Tibial nerve (tissue), 4 donors: Measurements from ENCODE around the gene MRPL4. TPM values are rescaled to one million over a fixed set of nuclear protein-coding genes. Genes with fewer than 3 reads are reported as not detected.

Source experiments
- DNase-seq, 2 donors: peaks; one replicate each; pipeline ENCODE4 v3.0.0-alpha.2; 2019; ENCODE audit warnings: low spot score in 2 of 2
- H3K27ac ChIP-seq, 4 donors: fragments of 200-600 bp; sonication (generic) in 3 of 4; one replicate each; pipeline ENCODE4 v1.5.1; 2017 to 2019; ENCODE audit warnings: mild to moderate bottlenecking in 1 of 4
- H3K27me3 ChIP-seq, 2 donors: fragments of 200-600 bp; sonication (generic) in 1 of 2; one replicate each; pipeline versions ENCODE4 v1.5.1 to v1.6.0; 2017 to 2019
- H3K36me3 ChIP-seq, 3 donors: fragments of 200-600 bp; sonication (generic); one replicate each; pipeline ENCODE4 v1.5.1; 2018 to 2019
- H3K4me1 ChIP-seq, 4 donors: fragments of 200-600 bp; sonication (generic) in 3 of 4; one replicate each; pipeline ENCODE4 v1.5.1; 2017 to 2019
- H3K4me3 ChIP-seq, 4 donors: fragments of 200-600 bp; sonication (generic) in 3 of 4; one replicate each; pipeline ENCODE4 v1.5.1; 2017 to 2019; ENCODE audit warnings: mild to moderate bottlenecking in 1 of 4, moderate library complexity in 1 of 4
- H3K9me3 ChIP-seq, 4 donors: fragments of 200-600 bp; sonication (generic) in 3 of 4; one replicate each; pipeline ENCODE4 v1.5.1; 2017 to 2019
- EP300 ChIP-seq, 2 donors: sonication (generic); formaldehyde crosslinking; IDR thresholded peaks; one replicate each; pipeline ENCODE4 v1.6.1; 2017; ENCODE audit warnings: antibody characterized with exemption in 2 of 2, mild to moderate bottlenecking in 1 of 2
- POLR2A ChIP-seq, 2 donors: fragments of 450-650 bp; IDR thresholded peaks; one replicate each; pipeline ENCODE4 v1.6.1; 2017; ENCODE audit warnings: antibody characterized with exemption in 2 of 2, mild to moderate bottlenecking in 2 of 2, moderate library complexity in 2 of 2
- WGBS, 2 donors: methylation state at CpG; one replicate each; pipeline ENCODE4 v1.1.5; 2018; 5-methylcytosine and 5-hydroxymethylcytosine counted together
- total RNA-seq, 4 donors: library from RNA; depleted of rRNA; stranded (reverse); fragments of >200 nt; gene quantifications; one replicate each; pipeline ENCODE4 v1.1.0, GENCODE V29; 2016
- TF ChIP-seq, protein P1 (sequence below), 5 experiments: fragments of 200-600 bp in 3 of 5; fragments of 450-650 bp in 2 of 5; sonication (generic) in 3 of 5; IDR thresholded peaks; one replicate each; pipeline ENCODE4 v1.5.1; 2016 to 2019; ENCODE audit warnings: antibody characterized with exemption in 5 of 5, mild to moderate bottlenecking in 3 of 5, moderate library complexity in 2 of 5

MRPL4 gene
- total RNA-seq, 4 donors from 2014 or later, result 37.9 to 83.1 (median 47.8) TPM

DNA sequence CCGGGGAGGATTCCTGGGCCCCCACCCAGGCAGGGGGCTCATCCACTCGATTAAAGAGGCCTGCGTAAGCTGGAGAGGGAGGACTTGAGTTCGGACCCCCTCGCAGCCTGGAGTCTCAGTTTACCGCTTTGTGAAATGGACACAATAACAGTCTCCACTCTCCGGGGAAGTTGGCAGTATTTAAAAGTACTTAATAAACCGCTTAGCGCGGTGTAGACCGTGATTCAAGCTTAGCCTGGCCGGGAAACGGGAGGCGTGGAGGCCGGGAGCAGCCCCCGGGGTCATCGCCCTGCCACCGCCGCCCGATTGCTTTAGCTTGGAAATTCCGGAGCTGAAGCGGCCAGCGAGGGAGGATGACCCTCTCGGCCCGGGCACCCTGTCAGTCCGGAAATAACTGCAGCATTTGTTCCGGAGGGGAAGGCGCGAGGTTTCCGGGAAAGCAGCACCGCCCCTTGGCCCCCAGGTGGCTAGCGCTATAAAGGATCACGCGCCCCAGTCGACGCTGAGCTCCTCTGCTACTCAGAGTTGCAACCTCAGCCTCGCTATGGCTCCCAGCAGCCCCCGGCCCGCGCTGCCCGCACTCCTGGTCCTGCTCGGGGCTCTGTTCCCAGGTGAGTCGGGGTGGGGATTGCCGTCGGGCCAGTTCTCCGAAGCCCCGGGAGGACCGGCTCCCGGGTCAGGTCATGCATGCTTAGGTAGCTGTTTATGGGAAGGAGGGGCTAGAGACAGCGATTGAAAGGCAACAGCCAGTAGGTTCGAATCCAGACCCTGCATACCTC lies 18.8 kb downstream of the MRPL4 start, which contains the start of gene ICAM1:
Gene ICAM1, plus strand, starts transcription at position 505 of the 779 bp plus-strand sequence. Its CDS starts 40 bp downstream, at position 545.
- WGBS, 2 donors, result 4 to 7% methylated on average over 31 to 47 of the region's 51 CpGs

DNA sequence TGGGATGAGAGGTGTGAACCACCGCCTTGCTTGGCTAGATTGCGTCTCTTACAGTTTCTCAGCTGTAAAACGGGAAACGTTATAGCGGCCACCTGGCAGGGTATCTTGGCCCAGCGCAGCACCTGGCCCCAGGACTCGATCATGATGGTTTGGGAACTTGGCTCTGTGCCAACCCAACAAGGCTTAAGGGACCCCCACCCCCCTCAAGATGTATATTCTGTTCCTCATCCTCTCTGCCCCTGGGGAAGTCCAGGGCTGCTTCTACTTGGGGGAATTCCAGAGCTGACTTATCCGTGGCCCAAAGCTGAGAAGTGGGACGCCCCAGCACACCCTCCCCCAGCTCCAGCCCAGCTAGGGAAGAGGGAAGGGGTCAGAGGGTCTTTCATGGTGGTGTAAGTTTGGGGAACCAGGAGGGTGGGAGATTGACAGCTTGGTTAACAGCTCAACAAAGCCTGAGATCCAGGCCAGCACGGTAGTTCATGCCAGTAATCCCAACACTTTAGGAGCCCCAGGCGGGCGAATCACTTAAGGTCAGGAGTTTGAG lies 19.6 kb downstream of the MRPL4 start:
- TF ChIP-seq EP300 (IDR thresholded peaks at IDR 0.05), result no peak
- TF ChIP-seq, protein P1, sequence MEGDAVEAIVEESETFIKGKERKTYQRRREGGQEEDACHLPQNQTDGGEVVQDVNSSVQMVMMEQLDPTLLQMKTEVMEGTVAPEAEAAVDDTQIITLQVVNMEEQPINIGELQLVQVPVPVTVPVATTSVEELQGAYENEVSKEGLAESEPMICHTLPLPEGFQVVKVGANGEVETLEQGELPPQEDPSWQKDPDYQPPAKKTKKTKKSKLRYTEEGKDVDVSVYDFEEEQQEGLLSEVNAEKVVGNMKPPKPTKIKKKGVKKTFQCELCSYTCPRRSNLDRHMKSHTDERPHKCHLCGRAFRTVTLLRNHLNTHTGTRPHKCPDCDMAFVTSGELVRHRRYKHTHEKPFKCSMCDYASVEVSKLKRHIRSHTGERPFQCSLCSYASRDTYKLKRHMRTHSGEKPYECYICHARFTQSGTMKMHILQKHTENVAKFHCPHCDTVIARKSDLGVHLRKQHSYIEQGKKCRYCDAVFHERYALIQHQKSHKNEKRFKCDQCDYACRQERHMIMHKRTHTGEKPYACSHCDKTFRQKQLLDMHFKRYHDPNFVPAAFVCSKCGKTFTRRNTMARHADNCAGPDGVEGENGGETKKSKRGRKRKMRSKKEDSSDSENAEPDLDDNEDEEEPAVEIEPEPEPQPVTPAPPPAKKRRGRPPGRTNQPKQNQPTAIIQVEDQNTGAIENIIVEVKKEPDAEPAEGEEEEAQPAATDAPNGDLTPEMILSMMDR (IDR thresholded peaks at IDR 0.05), result no peak
- no peak for TF ChIP-seq POLR2A (IDR thresholded peaks at IDR 0.05)
- Histone ChIP-seq H3K36me3 (peaks cover 0 to 18% (median 0%) of the 10 kb centered on the region in 3 donors), H3K9me3 (no peaks in the 10 kb centered on the region), H3K27ac (peak overlapping the region in 3 of 4 donors; percentile 85 to 87 (median 85)), H3K4me1 (peaks cover 0 to 35% (median 13%) of the 10 kb centered on the region in 4 donors), H3K27me3 (peaks cover 0 to 13% of the 10 kb centered on the region in 2 donors), H3K4me3 (peak overlapping the region; percentile 17 to 59 (median 50))
- WGBS, 2 donors, result 26 to 45% methylated on average over 11 to 12 of the region's 12 CpGs
- DNase-seq, result no peak

More for the DNA sequence above, 18.8 kb downstream of the MRPL4 start, which contains the start of gene ICAM1:
- peak; percentile 50 to 69 for DNase-seq
- Histone ChIP-seq H3K27ac (peak within 1 kb of the TSS; percentile 37 to 87 (median 85)), H3K4me1 (peaks cover 0 to 35% (median 13%) of the 10 kb centered on the region in 4 donors), H3K36me3 (peaks cover 0 to 14% (median 0%) of the 10 kb centered on the region in 3 donors), H3K9me3 (no peaks in the 10 kb centered on the region), H3K27me3 (peaks cover 0 to 13% of the 10 kb centered on the region in 2 donors), H3K4me3 (peak within 1 kb of the TSS; percentile 17 to 59 (median 50))
- peak in 1 of 2 donors; percentile 49 for TF ChIP-seq POLR2A (IDR thresholded peaks at IDR 0.05)
- TF ChIP-seq, protein P1 (IDR thresholded peaks at IDR 0.05), result peak in 3 of 5 experiments; percentile 11 to 47 (median 32)
- TF ChIP-seq EP300 (IDR thresholded peaks at IDR 0.05), result peak in 1 of 2 donors; percentile 87

- peaks cover 0 to 29% (median 12%) of the 10 kb centered on the region in 4 donors for H3K4me1 ChIP-seq
- H3K4me3 ChIP-seq, result no peak overlapping the region
- 83 to 89% methylated on average over 10 of the region's 10 CpGs for WGBS, 2 donors
- DNase-seq, result no peak
- peaks cover 0 to 41% (median 0%) of the 10 kb centered on the region in 3 donors for H3K36me3 ChIP-seq
- H3K27ac ChIP-seq, result no peak overlapping the region
- H3K9me3 ChIP-seq, result no peaks in the 10 kb centered on the region
- peaks cover 0 to 13% of the 10 kb centered on the region in 2 donors for H3K27me3 ChIP-seq
- TF ChIP-seq POLR2A (IDR thresholded peaks at IDR 0.05), result no peak
- no peak for TF ChIP-seq EP300 (IDR thresholded peaks at IDR 0.05)
- TF ChIP-seq, protein P1 (IDR thresholded peaks at IDR 0.05), result no peak
Measured at GRCh38 chr19:10274589-10274988, 22.6 kb downstream of the MRPL4 start.

DNA sequence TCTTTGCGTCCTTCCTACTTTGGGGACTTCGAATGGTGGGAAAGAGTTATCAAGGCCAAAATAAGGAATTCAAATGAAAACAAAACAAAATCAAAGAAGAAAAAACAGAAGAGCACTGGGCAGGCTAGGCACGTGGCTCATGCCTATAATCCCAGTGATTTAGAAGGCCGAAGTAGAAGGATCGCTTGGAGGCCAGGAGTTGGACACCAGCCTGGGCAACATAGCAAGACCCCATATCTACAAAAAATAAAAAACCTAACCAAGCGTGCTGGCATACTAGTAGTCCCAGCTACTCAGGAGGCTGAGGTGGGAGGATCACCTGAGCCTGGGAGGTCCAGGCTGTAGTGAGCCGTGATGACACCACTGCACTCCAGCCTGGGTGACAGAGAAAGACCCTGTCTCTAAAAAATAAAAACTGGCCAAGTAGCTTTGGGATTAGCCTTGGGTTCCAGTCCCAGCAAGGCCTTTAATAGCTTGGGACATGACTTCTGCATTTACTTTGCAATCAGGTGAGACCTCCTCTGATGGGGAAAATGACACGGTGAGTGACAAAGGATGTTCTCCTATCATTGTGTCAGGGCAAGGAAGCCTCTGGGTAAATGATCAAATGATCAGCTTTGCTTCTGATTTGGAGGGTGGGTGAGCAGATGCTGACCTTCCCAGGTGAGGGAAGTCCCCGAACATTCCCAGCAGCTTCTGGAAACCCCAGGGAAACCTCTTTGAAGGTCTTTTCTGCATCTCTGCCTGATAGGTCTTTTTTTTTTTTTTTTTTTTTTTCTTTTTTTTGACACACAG lies 26.0 kb downstream of the MRPL4 start:
- Histone ChIP-seq H3K4me3 (no peak overlapping the region), H3K27me3 (no peaks in the 10 kb centered on the region), H3K36me3 (peaks cover 0 to 55% (median 0%) of the 10 kb centered on the region in 3 donors), H3K9me3 (no peaks in the 10 kb centered on the region), H3K27ac (no peak overlapping the region), H3K4me1 (peaks cover 0 to 2% (median 0%) of the 10 kb centered on the region in 4 donors)
- TF ChIP-seq EP300 (IDR thresholded peaks at IDR 0.05) (no peak), POLR2A (IDR thresholded peaks at IDR 0.05) (no peak)
- TF ChIP-seq, protein P1 (IDR thresholded peaks at IDR 0.05), result no peak
- DNase-seq, result no peak
- WGBS, 2 donors, result 85 to 89% methylated on average over 9 of the region's 9 CpGs
